HG03095 (cell line): ENCODE measurements around the gene BFAR.
"Not testable (repeated sequence)": the region's sequence is repeated elsewhere in the genome, so short reads cannot be mapped to it uniquely, and the experiment has no call there.

Experiments used
- ATAC-seq: cut with Tn5 transposase; IDR thresholded peaks from one replicate; pipeline ENCODE4 v1.9.1; 2021; ENCODE audit warnings: moderate library complexity; ENCODE audit not compliant: unreplicated experiment

The BFAR gene

GRCh38 chr16:14685870-14686793 is 53.4 kb downstream of the BFAR start:
- not testable (repeated sequence) for ATAC-seq

- ATAC-seq, result not testable (repeated sequence)
Measured at GRCh38 chr16:14694129-14694528, 61.4 kb downstream of the BFAR start, which contains the start of gene PLA2G10. TSS of gene PLA2G10 (minus strand) at chr16:14694308. CDS start at chr16:14694229, 79 bp downstream.

GRCh38 chr16:14701859-14702258 is 69.1 kb downstream of the BFAR start:
- not testable (repeated sequence) for ATAC-seq

DNA sequence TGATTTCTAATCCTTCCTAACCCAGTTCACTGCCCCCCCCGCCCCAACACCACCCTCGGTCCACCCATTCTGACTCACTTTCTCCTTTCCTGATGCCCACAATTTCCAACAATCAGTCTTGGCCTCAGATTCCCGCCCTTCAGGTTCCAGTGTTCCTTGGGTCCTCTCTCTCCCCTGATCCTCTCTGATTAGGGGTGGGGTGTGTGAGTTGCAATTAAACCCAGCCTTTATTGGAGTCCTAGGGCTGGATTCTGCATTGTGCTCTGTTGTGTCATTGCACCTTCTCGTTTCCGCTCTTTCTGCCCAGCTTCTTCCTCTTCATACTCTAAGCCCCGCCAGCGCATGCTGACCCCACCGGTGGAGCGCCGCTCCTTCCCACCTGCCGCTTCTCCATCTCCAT is 69.9 kb downstream of the BFAR start:
- ATAC-seq, result not testable (repeated sequence)

DNA sequence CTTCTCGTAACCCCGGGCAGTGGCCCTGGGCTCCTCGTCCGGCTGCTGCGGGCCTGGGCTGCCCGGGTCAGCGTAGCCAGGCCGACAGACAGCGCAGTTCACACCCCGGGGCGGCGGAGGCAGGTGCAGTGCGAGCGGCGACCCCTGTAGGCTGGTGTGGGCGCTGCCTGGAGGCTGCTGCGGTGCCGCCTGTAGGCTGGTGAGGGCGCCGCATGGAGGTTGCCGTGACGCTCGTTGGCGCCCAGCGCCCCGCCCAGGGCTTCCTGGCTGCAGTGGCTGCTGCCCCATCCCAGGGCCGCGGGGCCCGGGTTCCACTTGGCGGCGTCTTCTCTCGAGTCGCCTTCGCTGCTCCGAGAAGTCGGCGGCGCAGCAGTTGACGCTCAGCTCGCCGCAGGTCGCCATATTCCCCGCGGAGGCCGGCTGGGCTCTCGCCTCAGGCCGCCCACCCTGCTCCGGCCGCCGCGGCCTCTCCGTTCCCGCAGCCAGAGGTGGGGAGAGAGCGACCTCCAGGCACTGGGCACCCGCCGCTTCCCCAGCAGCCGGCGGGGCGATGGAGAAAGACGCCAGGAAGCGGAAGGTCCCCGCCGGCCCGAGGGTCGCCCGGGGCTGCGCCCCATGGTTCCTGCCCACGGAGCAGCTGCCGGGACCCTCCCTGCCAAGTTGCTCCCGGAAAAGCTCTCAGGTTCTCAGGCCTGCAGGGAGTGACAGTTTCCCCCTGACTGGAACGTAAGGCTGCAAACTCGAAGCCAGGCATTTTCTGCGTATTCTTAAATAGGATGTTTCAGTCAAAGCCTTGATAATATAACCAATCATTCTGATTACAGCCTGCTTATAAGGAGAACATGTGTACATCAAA is 70.6 kb downstream of the BFAR start, which contains the start of gene NPIPA3:
TSS of gene NPIPA3 (plus strand) at position 256 of the 856 bp plus-strand sequence. CDS start 5,533 bp downstream, outside the sequence.
- peak; percentile 97 for ATAC-seq
